Stimulated activated CD4-positive, alpha-beta T cell treated with anti-CD3 and anti-CD28 coated beads, Interleukin-12 subunit alpha, Interleukin-12 subunit beta, amount 100 ng/mL, for 24 hours (primary cell): ENCODE data around the gene TLN1.

Experiments used
- DNase-seq, 2 experiments: peaks; one replicate each; pipeline ENCODE4 v3.0.0-alpha.2; 2020; ENCODE audit warnings: low read depth in 2 of 2

Gene TLN1

DNA sequence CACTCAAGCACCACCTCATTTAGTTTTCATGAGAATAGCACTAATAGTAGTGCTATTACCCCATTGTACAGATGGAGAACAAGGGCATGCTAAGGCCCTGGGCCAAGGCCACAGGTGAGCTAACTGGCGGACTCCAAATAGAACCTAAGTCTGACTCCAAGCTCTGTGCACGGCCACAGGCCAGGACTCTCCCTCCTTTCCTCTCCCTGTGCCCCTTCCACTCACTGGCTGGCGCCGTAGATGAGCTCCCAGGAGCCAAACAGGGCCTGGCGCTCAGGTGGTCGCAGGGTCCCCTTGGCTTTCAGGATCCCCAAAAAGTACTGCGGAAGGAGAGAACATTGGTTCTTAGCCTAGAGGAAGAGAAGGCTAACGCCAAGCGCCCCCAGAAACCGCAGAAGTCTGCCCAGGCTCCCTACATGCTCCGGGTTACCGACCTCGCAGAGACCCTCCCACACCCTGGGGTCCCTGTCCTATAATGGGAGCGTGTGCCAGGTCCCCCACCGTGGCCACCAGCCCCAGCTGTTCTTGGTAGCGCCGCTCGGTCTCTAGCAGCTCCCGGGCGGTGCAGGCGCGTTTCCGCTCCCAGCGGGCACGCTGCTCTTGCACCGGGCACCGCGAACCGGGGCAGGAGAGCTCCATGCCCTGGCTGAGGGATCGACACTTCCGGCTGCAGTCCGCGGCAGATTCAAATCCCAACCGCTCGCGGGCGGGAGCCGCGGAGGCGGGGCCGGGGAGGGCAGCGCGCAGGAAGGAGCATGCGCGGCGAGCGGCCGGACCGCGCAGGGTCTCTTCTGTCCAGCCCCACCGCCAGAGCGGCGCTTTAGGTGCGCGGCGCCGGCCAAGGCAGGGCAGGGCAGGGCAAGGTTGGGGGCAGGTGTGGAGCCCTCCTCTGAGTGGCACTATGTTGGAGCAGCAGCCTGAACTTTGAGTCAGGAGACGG lies 67.2 kb downstream of the TLN1 start, which contains the start of gene ARHGEF39:
Gene ARHGEF39, minus strand, starts transcription at position 665 of the 940 bp plus-strand sequence. Its CDS starts 26 bp downstream, at position 639.
- peak; percentile 49 to 73 for DNase-seq

GRCh38 chr9:35662437-35662836 lies 69.6 kb downstream of the TLN1 start:
- no peak for DNase-seq

DNA sequence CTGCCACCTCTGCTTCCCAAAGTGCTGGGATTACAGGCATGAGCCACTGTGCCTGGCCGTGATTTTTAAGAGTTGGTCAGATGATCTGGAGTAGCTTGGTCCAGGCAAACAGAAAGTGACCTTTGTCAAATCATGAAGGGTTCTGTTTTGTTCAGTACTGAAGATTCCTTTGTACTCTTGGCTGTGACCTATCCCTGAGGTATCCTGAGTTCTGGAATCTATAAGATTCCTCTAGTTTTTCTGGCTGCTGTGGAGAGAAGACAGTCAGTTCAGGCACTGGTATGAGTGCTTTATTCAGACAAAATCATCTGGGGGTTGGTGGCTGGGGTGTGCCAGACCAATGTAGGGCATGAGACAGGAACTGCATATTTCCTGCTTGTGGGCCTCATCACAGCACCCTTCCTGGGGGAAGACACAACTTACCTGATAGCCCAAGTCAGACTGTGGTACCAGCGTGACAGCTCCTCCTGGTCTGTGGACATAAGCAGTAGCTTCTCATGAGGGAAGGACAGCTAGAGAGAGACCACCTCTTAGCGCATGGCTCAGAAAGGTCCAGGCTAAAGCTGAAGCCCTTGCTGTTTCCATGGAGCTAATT lies 70.1 kb downstream of the TLN1 start:
- no peak for DNase-seq

DNA sequence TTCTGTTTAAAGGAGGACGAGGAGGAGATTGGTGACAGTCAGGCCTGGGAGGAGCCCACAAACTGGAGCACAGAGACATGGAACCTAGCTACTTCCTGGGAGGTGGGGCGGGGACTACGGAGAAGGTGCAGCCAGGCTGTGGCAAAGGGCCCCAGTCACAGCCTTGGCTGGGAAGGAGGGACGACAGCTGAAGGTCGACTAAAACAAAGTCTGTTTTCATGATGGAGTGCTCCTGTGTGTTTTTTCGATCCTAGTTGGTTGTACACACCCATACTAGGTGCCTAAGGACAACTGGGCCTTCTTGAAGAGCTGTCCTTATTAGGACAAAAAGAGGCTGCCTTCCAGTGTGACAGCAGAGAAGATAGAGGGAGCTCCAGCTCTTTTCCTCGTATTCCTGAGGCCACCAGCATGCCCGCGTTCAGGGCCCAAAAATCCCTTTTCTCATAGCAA lies 71.0 kb downstream of the TLN1 start:
- DNase-seq = no peak

DNA sequence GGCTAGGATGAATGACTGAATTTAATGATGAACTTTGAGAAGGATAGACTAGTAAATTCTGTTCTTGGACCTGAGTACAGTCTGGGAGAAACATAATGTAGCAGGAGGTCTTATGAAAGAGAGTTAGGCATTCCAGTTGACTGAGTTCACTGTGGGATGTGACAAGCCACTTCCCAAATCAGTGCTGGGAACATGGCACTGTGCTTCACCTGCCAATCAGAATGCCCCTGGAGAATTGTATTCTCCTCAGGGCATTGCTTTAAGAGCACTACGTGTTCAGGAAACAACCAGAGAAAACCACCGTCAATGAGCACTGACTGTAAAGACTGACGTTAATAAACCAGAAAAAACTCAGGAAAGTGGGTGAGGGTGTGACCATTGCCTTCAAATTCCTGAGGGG lies 72.7 kb downstream of the TLN1 start:
- no peak for DNase-seq

GRCh38 chr9:35658968-35659220 lies 73.1 kb downstream of the TLN1 start:
- no peak for DNase-seq

DNA sequence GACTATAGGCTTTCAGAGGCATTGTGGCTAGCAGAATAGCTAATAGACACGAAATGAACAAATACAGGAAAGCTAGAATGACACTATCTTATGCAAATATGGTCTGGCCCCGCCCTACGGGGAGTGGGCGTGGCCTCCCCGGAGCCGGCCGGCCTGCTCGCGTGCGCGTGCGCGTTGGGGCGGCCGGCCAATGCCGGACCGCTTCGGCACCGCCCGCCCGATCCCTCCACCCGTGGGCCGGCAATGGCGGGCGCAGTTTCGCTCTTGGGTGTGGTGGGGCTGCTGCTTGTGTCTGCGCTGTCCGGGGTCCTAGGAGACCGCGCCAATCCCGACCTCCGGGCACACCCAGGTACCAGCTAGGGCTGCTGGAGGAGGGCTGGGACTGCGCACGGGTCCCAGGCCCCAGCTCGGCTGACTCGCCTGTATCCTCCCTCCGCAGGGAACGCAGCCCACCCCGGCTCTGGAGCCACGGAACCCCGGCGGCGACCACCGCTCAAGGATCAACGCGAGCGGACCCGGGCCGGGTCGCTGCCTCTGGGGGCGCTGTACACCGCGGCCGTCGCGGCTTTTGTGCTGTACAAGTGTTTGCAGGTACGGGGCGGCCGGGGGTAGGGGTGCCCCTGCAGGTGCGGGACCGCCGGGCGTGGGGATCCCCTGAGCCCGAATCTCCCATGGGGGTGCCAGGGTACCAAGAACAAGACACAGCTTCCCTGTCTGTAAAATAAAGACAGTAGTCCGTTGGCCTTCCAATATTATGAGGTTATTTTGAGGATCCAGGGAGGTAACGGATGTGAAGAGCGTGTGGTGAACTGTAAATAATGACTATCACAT lies 73.6 kb downstream of the TLN1 start, which contains the start of gene CCDC107:
Gene CCDC107, plus strand, starts transcription at position 156 of the 831 bp plus-strand sequence. Its CDS starts 88 bp downstream, at position 244.
- DNase-seq = peak; percentile 65 to 67

DNA sequence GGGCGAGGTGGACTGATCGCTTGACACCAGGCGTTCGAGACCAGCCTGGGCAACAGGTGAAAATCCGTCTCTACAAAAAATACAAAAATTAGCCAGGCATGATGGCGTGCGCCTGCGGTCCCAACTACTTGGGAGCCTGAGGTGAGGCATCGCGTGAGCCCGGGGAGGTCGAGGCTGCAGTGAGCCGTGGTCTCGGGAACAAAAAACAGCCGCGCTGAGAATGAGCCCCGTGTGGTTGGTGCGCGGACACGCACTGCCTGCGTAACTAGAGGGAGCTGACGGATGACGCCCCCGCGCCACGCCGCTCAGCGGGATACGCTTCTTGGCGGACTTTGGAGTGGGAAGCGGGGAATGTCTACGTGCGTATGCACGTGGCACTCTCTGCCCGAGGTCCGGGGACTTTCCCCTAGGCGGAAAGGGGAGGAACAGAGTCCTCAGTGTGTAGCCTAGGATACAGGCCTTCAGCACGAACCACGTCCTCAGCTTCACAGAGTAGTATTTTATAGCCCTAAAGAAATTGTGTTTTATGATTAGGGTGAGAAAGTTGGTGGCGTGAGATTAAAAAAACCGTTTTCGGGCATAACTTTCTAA lies 74.4 kb downstream of the TLN1 start, which contains the start of gene RMRP:
Gene RMRP, minus strand, starts transcription at position 474 of the 591 bp plus-strand sequence.
- DNase-seq = peak; percentile 90 to 96

GRCh38 chr9:35656831-35657545 lies 75.0 kb downstream of the TLN1 start:
- no peak for DNase-seq

- no peak for DNase-seq
Measured at GRCh38 chr9:35656348-35656747, 75.6 kb downstream of the TLN1 start.

DNA sequence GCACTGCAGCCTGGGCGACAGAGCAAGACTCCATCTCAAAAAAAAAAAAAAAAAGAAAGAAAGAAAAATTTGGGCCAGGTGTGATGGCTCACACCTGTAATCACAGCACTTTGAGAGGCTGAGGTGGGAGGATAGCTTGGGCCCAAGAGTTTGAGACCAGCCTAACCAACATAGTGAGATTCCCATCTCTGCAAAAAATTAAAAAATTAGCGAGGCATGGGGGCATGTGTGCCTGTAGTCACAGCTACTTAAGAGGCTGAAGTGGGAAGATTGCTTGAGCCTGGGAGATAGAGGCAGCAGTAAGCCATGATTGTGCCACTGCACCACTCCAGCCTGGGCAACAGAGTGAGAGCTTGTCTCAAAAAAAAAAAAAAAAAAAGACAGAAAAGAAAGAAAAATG lies 78.4 kb downstream of the TLN1 start:
- DNase-seq = no peak

DNA sequence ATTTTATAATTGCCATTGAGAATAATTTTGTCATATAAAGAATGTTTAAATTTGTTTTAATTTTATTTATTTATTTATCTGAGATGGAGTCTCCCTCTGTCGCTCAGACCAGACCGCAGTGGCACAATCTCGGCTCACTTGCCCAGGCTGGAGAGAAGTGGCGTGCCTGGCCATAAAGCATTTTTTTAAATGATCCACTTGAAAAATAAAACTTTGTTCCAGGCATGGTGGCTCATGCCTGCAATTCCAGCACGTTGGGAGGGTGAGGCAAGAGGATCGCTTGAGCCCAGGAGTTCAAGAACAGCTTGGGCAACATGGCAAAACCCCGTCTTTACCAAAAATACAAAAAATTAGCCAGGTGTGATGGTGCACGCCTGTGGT lies 79.2 kb downstream of the TLN1 start:
- DNase-seq = no peak

DNA sequence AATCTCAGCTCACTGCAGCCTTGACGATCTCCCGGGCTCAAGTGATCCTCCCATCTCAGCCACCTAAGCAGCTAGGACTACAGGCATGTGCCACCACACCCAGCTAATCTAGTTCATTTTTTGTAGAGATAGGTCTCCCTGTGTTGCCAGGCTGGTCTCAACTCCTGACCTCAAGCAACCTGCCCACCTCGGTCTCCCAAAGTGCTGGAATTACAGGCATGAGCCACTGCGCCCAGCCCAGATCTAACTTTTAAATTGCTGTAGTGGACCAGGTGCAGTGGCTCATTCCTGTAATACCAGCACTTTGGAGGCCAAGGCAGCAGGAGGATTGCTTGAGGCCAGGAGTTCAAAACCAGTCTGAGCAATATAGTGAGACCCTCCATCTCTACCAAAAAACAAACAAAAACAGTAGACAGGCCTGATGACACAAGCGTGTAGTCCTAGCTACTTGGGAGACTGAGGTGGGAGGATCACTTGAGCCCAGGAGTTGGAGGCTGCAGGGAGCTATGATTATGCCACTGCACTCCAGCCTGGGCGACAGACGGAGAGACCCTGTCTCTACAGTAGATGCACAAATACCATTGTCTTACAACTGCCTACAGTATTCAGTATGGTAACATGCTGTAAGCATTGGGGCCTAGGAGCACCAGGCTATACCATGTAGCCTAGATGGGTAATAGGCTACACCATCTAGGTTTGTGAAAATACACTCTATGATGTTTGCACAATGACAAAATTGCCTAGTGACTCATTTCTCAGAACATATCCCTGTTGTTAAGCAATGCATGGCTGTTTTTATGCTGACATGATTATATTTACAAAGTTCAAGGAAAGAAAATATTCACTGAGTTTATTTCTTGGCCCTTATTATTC lies 79.8 kb downstream of the TLN1 start:
- DNase-seq = no peak

GRCh38 chr9:35650341-35651158 lies 81.4 kb downstream of the TLN1 start, which contains the start of gene SIT1:
TSS of gene SIT1 (minus strand) at chr9:35650931. CDS start at chr9:35650853, 78 bp downstream.
- peak in 1 of 2 experiments; percentile 36 for DNase-seq

DNA sequence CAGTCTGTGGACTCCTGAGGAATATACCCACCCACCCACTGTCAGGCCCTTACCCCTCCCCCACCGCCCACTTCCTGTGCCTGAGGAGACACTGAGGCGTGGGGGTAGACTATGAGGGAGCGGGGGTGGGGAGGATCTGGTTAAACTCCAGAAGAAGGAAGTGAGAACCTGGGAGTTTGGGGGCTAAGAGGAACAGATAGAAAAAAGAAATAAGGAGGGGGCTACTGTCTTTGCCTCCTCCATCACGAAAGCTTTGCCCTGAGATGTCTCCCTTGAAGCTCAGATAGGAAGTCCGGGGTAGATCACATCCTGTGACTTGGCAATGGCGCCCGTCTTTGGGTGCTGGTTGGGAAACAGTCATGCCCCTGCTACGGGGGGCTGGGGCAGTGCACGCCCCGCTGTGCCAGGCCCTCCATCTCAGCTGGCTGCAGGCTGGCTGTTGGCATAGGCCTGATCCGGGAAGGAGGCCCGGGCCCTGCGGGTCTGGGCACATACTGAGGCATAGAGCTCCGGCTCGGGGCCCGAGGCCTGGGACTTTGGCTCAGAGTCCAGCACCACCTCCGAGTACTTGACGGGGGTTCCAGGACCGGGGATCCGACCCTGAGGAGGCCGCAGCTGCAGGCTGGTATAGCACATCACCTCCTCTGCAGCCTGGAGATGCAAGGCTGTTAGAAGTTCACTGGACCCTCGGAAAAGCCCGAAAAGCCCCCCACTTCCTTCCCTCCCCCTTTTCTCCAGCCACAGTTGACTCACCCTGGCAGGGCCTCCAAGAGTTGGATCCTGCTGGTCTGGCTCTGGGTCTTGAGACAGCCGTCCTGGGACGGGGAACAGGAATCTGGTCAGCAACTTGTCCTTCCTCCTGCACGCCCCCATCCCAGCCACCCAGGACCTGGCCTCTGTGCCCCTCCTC lies 82.3 kb downstream of the TLN1 start:
- DNase-seq = no peak
